H1 (cell line): ENCODE results near the gene KCNQ1OT1. TPM values are rescaled to one million over a fixed set of nuclear protein-coding genes. Genes with fewer than 3 reads are reported as not detected.

Source experiments
- ATF3 ChIP-seq: IDR thresholded peaks from 2 replicates; pipeline ENCODE4 v1.6.1; 2011; ENCODE audit warnings: low read depth, mild to moderate bottlenecking, low read length; ENCODE audit not compliant: insufficient read depth
- CBX5 ChIP-seq: fragments of 300-800, 300-1000 bp; sonication (generic); IDR thresholded peaks from 2 replicates; pipeline ENCODE4 v1.7.1; 2016; ENCODE audit warnings: antibody characterized with exemption, low read length, low read depth
- RAD21 ChIP-seq, 2 experiments: IDR thresholded peaks in 1 of 2; conservative IDR thresholded peaks in 1 of 2; 2 replicates each; pipeline ENCODE4 v1.6.1; 2011; ENCODE audit warnings: low read depth in 2 of 2, low read length in 2 of 2, improper control_type of control experiment in 1 of 2, inconsistent platforms in 1 of 2, mild to moderate bottlenecking in 1 of 2, moderate library complexity in 1 of 2
- TAF7 ChIP-seq: optimal IDR thresholded peaks from 2 replicates; pipeline ENCODE3; 2011; ENCODE audit warnings: low read depth, mild to moderate bottlenecking, inconsistent platforms, low read length, moderate library complexity, borderline replicate concordance
- polyA plus RNA-seq, 7 experiments: library from polyadenylated mRNA; depleted of rRNA in 3 of 7; stranded (reverse) in 5 of 7; unstranded in 2 of 7; fragments of >200 nt in 5 of 7; fragments of 200-250 nt in 2 of 7; gene quantifications; 1 replicate in 5 of 7; 2 replicates in 1 of 7; 4 replicates in 1 of 7; pipeline versions ENCODE4 v1.2.1 to v1.2.3, GENCODE V29; 2011 to 2013; ENCODE audit warnings: missing spikeins in 2 of 7, mixed read lengths in 2 of 7
- total RNA-seq: library from RNA; stranded (reverse); fragmentation: NEBNext Ultra II Directional; extraction: Animal tissue kit (Norgen Biotek cat#: 25700); gene quantifications from 2 replicates; pipeline ENCODE4 v1.2.1, GENCODE V29; 2021

KCNQ1OT1 gene
- total and polyA plus RNA-seq, 2 of the 8 experiments (the other 6 are each of a cell fraction or from before 2014, with no cell fraction given): 0.21 to 1.2 TPM

DNA sequence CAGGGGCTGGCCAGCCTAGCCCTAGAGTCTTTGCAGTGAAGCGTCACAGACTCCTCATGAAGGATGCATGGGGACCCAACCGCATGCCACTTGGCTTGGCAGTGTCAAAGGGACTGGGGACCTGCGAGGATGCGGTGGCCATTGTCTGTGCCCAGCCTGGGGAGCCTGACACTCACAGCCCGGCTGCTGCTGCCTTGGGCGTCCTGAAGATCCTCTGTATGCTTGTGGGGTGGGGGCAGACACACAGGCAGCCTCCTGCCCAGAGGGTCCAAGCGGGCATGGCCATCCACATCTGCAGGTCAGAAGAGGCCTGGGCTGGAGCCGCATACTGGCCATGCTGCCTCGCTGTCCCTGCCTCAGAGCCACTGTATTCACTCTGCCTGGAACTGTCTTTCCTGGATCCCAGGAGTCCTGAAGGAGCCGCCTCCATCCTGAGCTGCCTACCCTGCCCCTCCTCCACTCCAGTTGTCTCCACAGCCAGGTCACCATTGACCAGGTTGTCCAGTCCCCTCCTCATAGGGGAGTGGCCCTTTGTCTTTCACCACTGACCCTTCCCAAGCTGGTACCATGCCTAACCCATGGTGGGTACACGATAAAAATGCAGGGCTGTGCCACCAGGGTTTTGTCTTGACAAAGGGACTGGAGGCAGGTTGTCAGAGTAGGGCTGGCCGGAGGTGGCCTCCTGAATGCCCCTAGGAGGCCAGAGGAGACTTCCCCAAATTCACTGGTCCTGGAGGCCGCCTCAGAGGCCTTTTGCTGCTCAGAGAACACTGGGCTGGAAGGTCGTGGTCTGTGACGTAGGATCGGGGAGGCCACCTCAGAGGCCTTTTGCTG is 107.0 kb downstream of the KCNQ1OT1 start (continued):
- no peak for TF ChIP-seq RAD21 (IDR thresholded peaks at IDR 0.05 in 1 of 2, conservative IDR thresholded peaks at IDR 0.05 in 1 of 2; ENCODE audit: low read depth in 2 of 2, low read length in 2 of 2)
- TF ChIP-seq CBX5: no peak
- no peak for TF ChIP-seq ATF3
- TF ChIP-seq TAF7: no peak
